Endothelial cell of umbilical vein (primary cell): ENCODE results near the gene C21orf58. TPM values are rescaled to one million over a fixed set of nuclear protein-coding genes. Genes with fewer than 3 reads are reported as not detected.

Source experiments
- BruUV-seq: library from RNA; stranded (reverse); fragments of 400-500 nt; replicated peaks from 2 replicates; lab custom pipeline; 2021; lab: Mats Ljungman, UMichigan
- CTCF ChIA-PET: fragments of 300-600, 350-600 bp; sonication (Branson Sonifier 250); formaldehyde crosslinking; loops from one replicate; lab custom pipeline; 2021; ENCODE audit warnings: antibody characterized with exemption, inconsistent platforms; lab: Charles Lee
- POLR2A ChIA-PET: fragments of 300-600, 350-600 bp; sonication (Branson Sonifier 250); formaldehyde crosslinking; loops from one replicate; lab custom pipeline; 2021; ENCODE audit warnings: antibody characterized with exemption, inconsistent platforms; lab: Charles Lee
- DNase-seq: peaks from one replicate; pipeline ENCODE4 v3.0.0-alpha.2; 2011; ENCODE audit warnings: low read depth, low spot score
- FAIRE-seq: peaks from 2 replicates; lab custom pipeline; 2011; peaks lifted over from hg19 to GRCh38; lab: Jason Lieb, UNC
- H2AFZ ChIP-seq: 2 replicates; pipeline ENCODE4 v1.6.0; 2012; ENCODE audit warnings: low read depth, low read length, control low read depth, inconsistent platforms
- H3K27ac ChIP-seq: 2 replicates; pipeline ENCODE4 v1.5.1; 2011; ENCODE audit warnings: low read depth, mild to moderate bottlenecking, control low read depth, low read length, moderate library complexity; ENCODE audit not compliant: insufficient read depth
- H3K27me3 ChIP-seq, 2 experiments: 2 replicates each; pipeline versions ENCODE4 v1.6.0 to v1.6.1; 2011; ENCODE audit warnings: low read length in 2 of 2, mixed read lengths in 1 of 2; ENCODE audit not compliant: control insufficient read depth in 2 of 2, insufficient read depth in 2 of 2
- H3K36me3 ChIP-seq, 2 experiments: 2 replicates in 1 of 2; 3 replicates in 1 of 2; pipeline ENCODE4 v1.5.1; 2011; ENCODE audit warnings: low read length in 2 of 2, mild to moderate bottlenecking in 1 of 2, moderate library complexity in 1 of 2; ENCODE audit not compliant: control insufficient read depth in 2 of 2, insufficient read depth in 2 of 2; ENCODE audit errors: extremely low read depth in 1 of 2
- H3K4me1 ChIP-seq: 3 replicates; pipeline ENCODE4 v1.5.1; 2011; ENCODE audit warnings: mild to moderate bottlenecking, low read length; ENCODE audit not compliant: control insufficient read depth, insufficient read depth; ENCODE audit errors: extremely low read depth
- H3K4me2 ChIP-seq: 2 replicates; pipeline ENCODE4 v1.6.1; 2011; ENCODE audit warnings: low read length, control low read depth, mixed read lengths; ENCODE audit not compliant: insufficient read depth
- H3K4me3 ChIP-seq, 3 experiments: fragments of 200-600 bp in 1 of 3; sonication (generic), shearing (Covaris generic) in 1 of 3; replicated peaks in 1 of 3; 2 replicates each; pipeline ENCODE4 v1.5.1; 2011 to 2016; ENCODE audit warnings: control low read depth in 3 of 3, low read length in 3 of 3, mild to moderate bottlenecking in 2 of 3, inconsistent platforms in 1 of 3, low read depth in 1 of 3, moderate library complexity in 1 of 3; ENCODE audit not compliant: insufficient read depth in 1 of 3
- H3K79me2 ChIP-seq: 2 replicates; pipeline ENCODE4 v1.6.0; 2012; ENCODE audit warnings: low read length, inconsistent platforms; ENCODE audit not compliant: control insufficient read depth, insufficient read depth
- H3K9ac ChIP-seq: replicated peaks from 2 replicates; pipeline ENCODE3; 2011; ENCODE audit warnings: low read length, control low read depth; ENCODE audit not compliant: insufficient read depth; ENCODE audit errors: extremely low read depth
- H3K9me1 ChIP-seq: replicated peaks from 3 replicates; pipeline ENCODE4 v1.6.0; 2011; ENCODE audit warnings: mild to moderate bottlenecking, low read length; ENCODE audit not compliant: control insufficient read depth, insufficient read depth; ENCODE audit errors: extremely low read depth
- H3K9me3 ChIP-seq: replicated peaks from 2 replicates; pipeline ENCODE4 v1.5.1; 2012; ENCODE audit warnings: low read length, inconsistent platforms; ENCODE audit not compliant: control insufficient read depth, insufficient read depth
- H4K20me1 ChIP-seq: replicated peaks from 2 replicates; pipeline ENCODE3; 2011; ENCODE audit warnings: mild to moderate bottlenecking, low read length; ENCODE audit not compliant: control insufficient read depth, insufficient read depth; ENCODE audit errors: extremely low read depth
- EZH2 ChIP-seq: IDR thresholded peaks from 2 replicates; pipeline ENCODE4 v1.6.1; 2012; ENCODE audit warnings: borderline replicate concordance, low read depth, mild to moderate bottlenecking, moderate library complexity, low read length, inconsistent platforms; ENCODE audit not compliant: severe bottlenecking
- FOS ChIP-seq: IDR thresholded peaks from 2 replicates; pipeline ENCODE4 v1.6.1; 2011; ENCODE audit warnings: mild to moderate bottlenecking, low read length, moderate library complexity, borderline replicate concordance; ENCODE audit not compliant: insufficient read depth
- GATA2 ChIP-seq: IDR thresholded peaks from 2 replicates; pipeline ENCODE4 v1.7.0; 2011; ENCODE audit warnings: low read depth, mild to moderate bottlenecking, moderate library complexity, mixed read lengths, low read length; ENCODE audit not compliant: insufficient read length, insufficient read depth
- JUN ChIP-seq: IDR thresholded peaks from 2 replicates; pipeline ENCODE4 v1.6.1; 2011; ENCODE audit warnings: borderline replicate concordance, low read depth; ENCODE audit not compliant: insufficient read length, insufficient read depth
- MYC ChIP-seq: IDR thresholded peaks from one replicate; pipeline ENCODE4 v1.6.1; 2011; ENCODE audit warnings: mild to moderate bottlenecking, low read depth, low read length
- POLR2A ChIP-seq: IDR thresholded peaks from 2 replicates; pipeline ENCODE4 v1.6.1; 2012; ENCODE audit warnings: low read depth, mild to moderate bottlenecking, control low read depth, low read length
- POLR2AphosphoS5 ChIP-seq: IDR thresholded peaks from 2 replicates; pipeline ENCODE4 v1.6.1; 2012; ENCODE audit warnings: low read depth, mild to moderate bottlenecking, control low read depth, low read length, moderate library complexity; ENCODE audit not compliant: insufficient read depth
- dilution Hi-C: fragments of 300-500 bp; cut with MboI; formaldehyde crosslinking; loops from one replicate; pipeline ENCODE4 v1.15.0; 2019; ENCODE audit warnings: low sequenced_read_pairs; ENCODE audit not compliant: extremely low pct_ligation_motif_present
- intact Hi-C: fragments of 100-400 bp; cut with micrococcal nuclease; formaldehyde crosslinking; loops from one replicate; pipeline ENCODE4 v1.10.0; 2022
- polyA plus RNA-seq, 4 experiments: library from polyadenylated mRNA; depleted of rRNA in 3 of 4; stranded (reverse) in 3 of 4; unstranded in 1 of 4; fragments of >200 nt; gene quantifications; 2 replicates each; pipeline versions ENCODE4 v1.2.1 to v1.2.3, GENCODE V29; 2011 to 2012; ENCODE audit warnings: missing spikeins in 1 of 4
- total RNA-seq: library from RNA; stranded (reverse); gene quantifications from 2 replicates; pipeline ENCODE4 v1.2.3, GENCODE V29; 2021
- TF ChIP-seq, protein P1 (sequence below): IDR thresholded peaks from 2 replicates; pipeline ENCODE4 v1.6.1; 2011; ENCODE audit not compliant: insufficient read depth, insufficient read length
- TF ChIP-seq, protein P2 (sequence below), 2 donors: IDR thresholded peaks; 1 replicate in 1 of 2; 2 replicates in 1 of 2; pipeline ENCODE4 v1.5.1; 2011; ENCODE audit warnings: low read length in 2 of 2, mild to moderate bottlenecking in 2 of 2, moderate library complexity in 2 of 2, control low read depth in 1 of 2, inconsistent platforms in 1 of 2, low read depth in 1 of 2; ENCODE audit not compliant: insufficient read depth in 1 of 2; ENCODE audit errors: extremely low read depth in 1 of 2

Gene C21orf58
- total and polyA plus RNA-seq, 2 donors (not counting 3 experiments of a cell fraction or from before 2014, with no cell fraction given), result 6.0 to 24.3 TPM

DNA sequence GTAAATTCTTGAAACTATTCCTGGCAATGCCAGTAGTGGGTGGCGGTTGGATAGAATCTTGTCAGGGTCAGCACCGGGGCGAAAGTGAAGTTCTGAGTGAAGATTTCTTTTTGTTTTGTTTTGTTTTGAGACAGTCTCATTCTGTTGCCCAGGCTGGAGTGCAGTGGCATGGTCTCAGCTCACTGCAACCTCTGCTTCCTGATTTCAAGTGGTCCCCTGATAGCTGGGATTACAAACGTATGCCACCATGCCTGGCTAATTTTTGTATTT is 33.6 kb upstream of the C21orf58 start:
- dilution Hi-C loops (no loop called here), intact Hi-C loops (no loop called here)
- Histone ChIP-seq H3K4me3 (no peak overlapping the region), H2AFZ (no peak overlapping the region), H4K20me1 (no peaks in the 10 kb centered on the region), H3K79me2 (no peaks in the 10 kb centered on the region), H3K36me3 (peaks cover 5 to 39% of the 10 kb centered on the region in 2 experiments), H3K4me1 (no peaks in the 10 kb centered on the region), H3K27me3 (no peaks in the 10 kb centered on the region), H3K27ac (no peak overlapping the region), H3K9ac (no peak overlapping the region), H3K9me1 (no peaks in the 10 kb centered on the region), H3K9me3 (no peaks in the 10 kb centered on the region), H3K4me2 (no peak overlapping the region)
- ChIA-PET CTCF (no interaction called here), POLR2A (no interaction called here)
- BruUV-seq, result no TSS peak
- FAIRE-seq (no peak), DNase-seq (no peak)
- TF ChIP-seq, protein P1, sequence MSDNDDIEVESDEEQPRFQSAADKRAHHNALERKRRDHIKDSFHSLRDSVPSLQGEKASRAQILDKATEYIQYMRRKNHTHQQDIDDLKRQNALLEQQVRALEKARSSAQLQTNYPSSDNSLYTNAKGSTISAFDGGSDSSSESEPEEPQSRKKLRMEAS, result no peak
- TF ChIP-seq MYC (no peak), GATA2 (no peak), POLR2A (no peak), FOS (no peak), POLR2AphosphoS5 (no peak), EZH2 (no peak), JUN (no peak)
- TF ChIP-seq, protein P2, sequence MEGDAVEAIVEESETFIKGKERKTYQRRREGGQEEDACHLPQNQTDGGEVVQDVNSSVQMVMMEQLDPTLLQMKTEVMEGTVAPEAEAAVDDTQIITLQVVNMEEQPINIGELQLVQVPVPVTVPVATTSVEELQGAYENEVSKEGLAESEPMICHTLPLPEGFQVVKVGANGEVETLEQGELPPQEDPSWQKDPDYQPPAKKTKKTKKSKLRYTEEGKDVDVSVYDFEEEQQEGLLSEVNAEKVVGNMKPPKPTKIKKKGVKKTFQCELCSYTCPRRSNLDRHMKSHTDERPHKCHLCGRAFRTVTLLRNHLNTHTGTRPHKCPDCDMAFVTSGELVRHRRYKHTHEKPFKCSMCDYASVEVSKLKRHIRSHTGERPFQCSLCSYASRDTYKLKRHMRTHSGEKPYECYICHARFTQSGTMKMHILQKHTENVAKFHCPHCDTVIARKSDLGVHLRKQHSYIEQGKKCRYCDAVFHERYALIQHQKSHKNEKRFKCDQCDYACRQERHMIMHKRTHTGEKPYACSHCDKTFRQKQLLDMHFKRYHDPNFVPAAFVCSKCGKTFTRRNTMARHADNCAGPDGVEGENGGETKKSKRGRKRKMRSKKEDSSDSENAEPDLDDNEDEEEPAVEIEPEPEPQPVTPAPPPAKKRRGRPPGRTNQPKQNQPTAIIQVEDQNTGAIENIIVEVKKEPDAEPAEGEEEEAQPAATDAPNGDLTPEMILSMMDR (IDR thresholded peaks at IDR 0.05; ENCODE audit: extremely low read depth in 1 of 2, insufficient read depth in 1 of 2, low read depth in 1 of 2, low read length in 2 of 2), result no peak
